Smooth muscle cell (in vitro differentiated cells): ENCODE results near the gene SYCN. TPM values are rescaled to one million over a fixed set of nuclear protein-coding genes. Genes with fewer than 3 reads are reported as not detected.

Source experiments
- DNase-seq: peaks from one replicate; lab custom pipeline; 2025; ENCODE audit not compliant: unreplicated experiment; lab: John Stamatoyannopoulos, UW
- H2AFZ ChIP-seq: fragments of 200-600 bp; sonication (generic); 2 replicates; pipeline ENCODE4 v1.6.0; 2016; ENCODE audit warnings: antibody characterized with exemption, low read depth, mild to moderate bottlenecking
- H3F3A ChIP-seq: fragments of 200-600 bp; sonication (generic); 2 replicates; pipeline ENCODE4 v1.6.0; 2017; ENCODE audit warnings: antibody characterized with exemption, low read depth
- H3K27ac ChIP-seq: fragments of 200-600 bp; sonication (generic); 2 replicates; pipeline ENCODE4 v1.5.1; 2016; ENCODE audit warnings: low read depth, mild to moderate bottlenecking
- H3K27me3 ChIP-seq: fragments of 200-600 bp; sonication (generic); 2 replicates; pipeline ENCODE4 v1.6.1; 2016; ENCODE audit warnings: low read depth, mild to moderate bottlenecking
- H3K36me3 ChIP-seq: fragments of 200-600 bp; sonication (generic); 2 replicates; pipeline ENCODE4 v1.5.1; 2016; ENCODE audit warnings: low read depth
- H3K4me1 ChIP-seq: fragments of 200-600 bp; sonication (generic); 2 replicates; pipeline ENCODE4 v1.5.1; 2016; ENCODE audit warnings: low read depth
- H3K4me2 ChIP-seq: fragments of 200-600 bp; sonication (generic); 2 replicates; pipeline ENCODE4 v1.6.0; 2016; ENCODE audit warnings: mild to moderate bottlenecking
- H3K4me3 ChIP-seq: fragments of 200-600 bp; sonication (generic); 2 replicates; pipeline ENCODE4 v1.5.1; 2016; ENCODE audit warnings: mild to moderate bottlenecking
- H3K79me2 ChIP-seq: fragments of 200-600 bp; sonication (generic); 2 replicates; pipeline ENCODE4 v1.6.0; 2016; ENCODE audit warnings: low read depth, mild to moderate bottlenecking
- H3K9ac ChIP-seq: fragments of 200-600 bp; sonication (generic); 2 replicates; pipeline ENCODE4 v1.6.0; 2016; ENCODE audit warnings: low read depth
- H3K9me3 ChIP-seq: fragments of 200-600 bp; sonication (generic); replicated peaks from 2 replicates; pipeline ENCODE4 v1.5.1; 2016; ENCODE audit warnings: low read depth
- H4K20me1 ChIP-seq: fragments of 200-600 bp; sonication (generic); 2 replicates; pipeline ENCODE4 v1.6.0; 2016; ENCODE audit warnings: low read depth
- WGBS: methylation state at CpG from one replicate; pipeline ENCODE4 v1.1.7; 2016; ENCODE audit warnings: low lambda C conversion rate; 5-methylcytosine and 5-hydroxymethylcytosine counted together
- polyA plus RNA-seq: library from polyadenylated mRNA; unstranded; fragments of >200 nt; fragmentation: Nextera tagmentation; extraction: Ambion mirVana; gene quantifications from 2 replicates; pipeline ENCODE4 v1.2.1, GENCODE V29; 2016
- total RNA-seq: library from RNA; depleted of rRNA; stranded (reverse); fragments of >200 nt; gene quantifications from 2 replicates; pipeline ENCODE4 v1.2.3, GENCODE V29; 2014
- TF ChIP-seq, protein P1 (sequence below): fragments of 200-600 bp; sonication (generic); IDR thresholded peaks from 2 replicates; pipeline ENCODE4 v1.5.1; 2017; ENCODE audit warnings: borderline replicate concordance, mild to moderate bottlenecking, antibody characterized with exemption; ENCODE audit not compliant: insufficient read depth, poor library complexity, severe bottlenecking

Gene SYCN
- total and polyA plus RNA-seq, 2 experiments from 2014 or later = not detected

DNA sequence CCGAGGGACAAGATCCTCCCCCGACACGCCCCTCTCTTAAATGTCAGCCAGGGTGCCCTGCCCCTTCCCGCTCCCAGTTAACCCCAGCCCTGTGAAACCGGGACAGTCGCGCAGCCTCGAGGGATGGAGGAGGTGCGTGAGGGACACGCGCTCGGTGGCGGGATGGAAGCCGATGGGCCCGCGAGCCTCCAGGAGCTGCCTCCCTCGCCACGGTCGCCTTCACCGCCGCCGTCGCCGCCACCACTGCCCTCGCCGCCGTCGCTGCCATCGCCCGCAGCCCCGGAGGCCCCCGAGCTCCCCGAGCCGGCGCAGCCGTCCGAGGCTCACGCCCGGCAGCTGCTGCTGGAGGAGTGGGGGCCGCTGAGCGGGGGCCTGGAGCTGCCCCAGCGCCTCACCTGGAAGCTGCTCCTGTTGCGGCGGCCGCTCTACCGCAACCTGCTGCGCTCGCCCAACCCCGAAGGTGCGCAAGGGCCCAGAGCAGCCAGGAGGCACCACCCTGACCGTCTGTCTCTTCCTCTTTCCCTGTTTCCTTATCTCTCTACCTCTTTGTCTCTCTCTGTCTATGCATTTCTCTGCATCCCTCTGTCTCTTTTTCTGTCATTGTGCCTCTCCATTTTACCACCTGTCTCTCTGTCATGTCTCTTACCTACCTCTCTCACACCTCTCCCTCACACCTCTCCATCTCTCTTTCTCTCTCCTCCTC, 7.1 kb downstream of the SYCN start, which contains the start of gene NCCRP1:
TSS of gene NCCRP1 (plus strand) at position 105 of the 703 bp plus-strand sequence. CDS start at position 124, 19 bp downstream.
- 18% methylated on average over 29 of the region's 51 CpGs for WGBS

DNA sequence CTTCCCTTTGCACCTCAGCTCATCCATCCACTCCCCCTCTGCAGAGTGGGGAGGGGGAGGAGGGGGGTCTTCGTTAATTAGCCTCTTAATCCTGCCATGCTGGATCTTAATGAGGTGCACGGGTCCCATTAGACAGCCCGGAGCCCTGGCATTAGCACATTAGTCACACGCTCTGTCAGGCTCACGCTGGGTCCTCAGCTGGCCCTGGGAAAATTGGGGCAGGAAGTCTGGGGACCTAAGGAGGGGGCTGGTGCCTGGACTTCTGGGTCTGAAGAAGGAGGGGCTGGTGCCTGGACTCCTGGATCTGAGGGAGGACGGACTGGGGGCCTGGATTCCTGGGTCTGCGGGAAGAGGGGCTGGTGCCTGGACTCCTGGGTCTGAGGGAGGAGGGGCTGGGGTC, 7.7 kb downstream of the SYCN start:
- WGBS = 20% methylated on average over 7 of the region's 7 CpGs

More for the DNA sequence above, 7.1 kb downstream of the SYCN start, which contains the start of gene NCCRP1:
- TF ChIP-seq, protein P1, sequence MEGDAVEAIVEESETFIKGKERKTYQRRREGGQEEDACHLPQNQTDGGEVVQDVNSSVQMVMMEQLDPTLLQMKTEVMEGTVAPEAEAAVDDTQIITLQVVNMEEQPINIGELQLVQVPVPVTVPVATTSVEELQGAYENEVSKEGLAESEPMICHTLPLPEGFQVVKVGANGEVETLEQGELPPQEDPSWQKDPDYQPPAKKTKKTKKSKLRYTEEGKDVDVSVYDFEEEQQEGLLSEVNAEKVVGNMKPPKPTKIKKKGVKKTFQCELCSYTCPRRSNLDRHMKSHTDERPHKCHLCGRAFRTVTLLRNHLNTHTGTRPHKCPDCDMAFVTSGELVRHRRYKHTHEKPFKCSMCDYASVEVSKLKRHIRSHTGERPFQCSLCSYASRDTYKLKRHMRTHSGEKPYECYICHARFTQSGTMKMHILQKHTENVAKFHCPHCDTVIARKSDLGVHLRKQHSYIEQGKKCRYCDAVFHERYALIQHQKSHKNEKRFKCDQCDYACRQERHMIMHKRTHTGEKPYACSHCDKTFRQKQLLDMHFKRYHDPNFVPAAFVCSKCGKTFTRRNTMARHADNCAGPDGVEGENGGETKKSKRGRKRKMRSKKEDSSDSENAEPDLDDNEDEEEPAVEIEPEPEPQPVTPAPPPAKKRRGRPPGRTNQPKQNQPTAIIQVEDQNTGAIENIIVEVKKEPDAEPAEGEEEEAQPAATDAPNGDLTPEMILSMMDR = no peak
- Histone ChIP-seq H3K27ac (no peak within 1 kb of the TSS), H3K27me3 (peaks cover 28% of the 10 kb centered on the region), H3K79me2 (no peaks in the 10 kb centered on the region), H3K9me3 (no peaks in the 10 kb centered on the region), H3K4me3 (peak within 1 kb of the TSS; percentile 13), H4K20me1 (no peaks in the 10 kb centered on the region), H3K4me1 (no peaks in the 10 kb centered on the region), H3K9ac (no peak within 1 kb of the TSS), H3K4me2 (peak within 1 kb of the TSS; percentile 81), H2AFZ (no peak within 1 kb of the TSS), H3F3A (no peaks in the 10 kb centered on the region), H3K36me3 (no peaks in the 10 kb centered on the region)
- DNase-seq = no peak

DNA sequence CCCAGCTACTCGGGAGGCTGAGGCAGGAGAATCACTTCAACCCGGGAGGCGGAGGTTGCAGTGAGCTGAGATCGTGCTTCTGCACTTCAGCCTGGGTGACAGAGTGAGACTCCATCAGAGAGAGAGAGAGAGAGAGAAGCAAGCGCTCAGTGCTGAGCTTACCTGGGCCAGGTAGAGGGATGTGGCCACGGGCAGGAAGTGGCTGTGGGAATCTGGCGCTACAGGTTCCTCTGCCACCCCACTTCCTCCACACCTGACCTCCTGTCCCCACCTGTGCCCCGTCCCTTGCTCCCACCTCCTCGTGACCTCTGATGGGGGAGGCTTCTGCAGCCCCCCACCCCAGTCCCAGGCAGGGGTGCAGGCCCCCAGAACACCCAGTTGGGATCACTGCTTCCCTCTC, 8.3 kb downstream of the SYCN start:
- no peaks in the 10 kb centered on the region for H4K20me1 ChIP-seq
- no peak overlapping the region for H3K4me2 ChIP-seq
- no peaks in the 10 kb centered on the region for H3K79me2 ChIP-seq
- no peak overlapping the region for H3K27ac ChIP-seq
- 65% methylated on average over 9 of the region's 9 CpGs for WGBS
- H2AFZ ChIP-seq = no peak overlapping the region
- no peak overlapping the region for H3K9ac ChIP-seq
- no peaks in the 10 kb centered on the region for H3K36me3 ChIP-seq
- no peak for DNase-seq
- H3K27me3 ChIP-seq = peaks cover 28% of the 10 kb centered on the region
- no peak overlapping the region for H3K4me3 ChIP-seq
- H3F3A ChIP-seq = no peaks in the 10 kb centered on the region
- H3K4me1 ChIP-seq = no peaks in the 10 kb centered on the region
- H3K9me3 ChIP-seq = no peaks in the 10 kb centered on the region
- TF ChIP-seq, protein P1 = no peak

More for the DNA sequence above, 7.7 kb downstream of the SYCN start:
- no peaks in the 10 kb centered on the region for H3K9me3 ChIP-seq
- TF ChIP-seq, protein P1 = no peak
- H3K4me1 ChIP-seq = no peaks in the 10 kb centered on the region
- no peak overlapping the region for H3K4me3 ChIP-seq
- DNase-seq = no peak
- H3K27me3 ChIP-seq = peaks cover 28% of the 10 kb centered on the region
- H3K36me3 ChIP-seq = no peaks in the 10 kb centered on the region
- H3F3A ChIP-seq = no peaks in the 10 kb centered on the region
- no peak overlapping the region for H3K27ac ChIP-seq
- H4K20me1 ChIP-seq = no peaks in the 10 kb centered on the region
- no peak overlapping the region for H3K4me2 ChIP-seq
- H3K79me2 ChIP-seq = no peaks in the 10 kb centered on the region
- H2AFZ ChIP-seq = no peak overlapping the region
- H3K9ac ChIP-seq = no peak overlapping the region
